Rectal smooth muscle tissue (tissue), 1 donor: ENCODE data around the gene ZFAND6.
A peak's percentile ranks its signal among the peaks of the same experiment; 100 is the strongest.

Experiments used
- H3K27ac ChIP-seq: one replicate; pipeline ENCODE4 v1.7.0; 2013; ENCODE audit warnings: low read depth, low read length, inconsistent platforms
- H3K27me3 ChIP-seq: one replicate; pipeline ENCODE4 v1.7.0; 2013; ENCODE audit warnings: low read length; ENCODE audit not compliant: control insufficient read depth, insufficient read depth
- H3K36me3 ChIP-seq: one replicate; pipeline ENCODE4 v1.7.0; 2013; ENCODE audit warnings: low read length; ENCODE audit not compliant: control insufficient read depth, insufficient read depth
- H3K4me1 ChIP-seq: one replicate; pipeline ENCODE4 v1.7.0; 2013; ENCODE audit warnings: low read length; ENCODE audit not compliant: control insufficient read depth, insufficient read depth
- H3K4me3 ChIP-seq: one replicate; pipeline ENCODE4 v1.7.0; 2013; ENCODE audit warnings: low read length
- H3K9ac ChIP-seq: one replicate; pipeline ENCODE4 v1.7.0; 2013; ENCODE audit warnings: low read length

The ZFAND6 gene

DNA sequence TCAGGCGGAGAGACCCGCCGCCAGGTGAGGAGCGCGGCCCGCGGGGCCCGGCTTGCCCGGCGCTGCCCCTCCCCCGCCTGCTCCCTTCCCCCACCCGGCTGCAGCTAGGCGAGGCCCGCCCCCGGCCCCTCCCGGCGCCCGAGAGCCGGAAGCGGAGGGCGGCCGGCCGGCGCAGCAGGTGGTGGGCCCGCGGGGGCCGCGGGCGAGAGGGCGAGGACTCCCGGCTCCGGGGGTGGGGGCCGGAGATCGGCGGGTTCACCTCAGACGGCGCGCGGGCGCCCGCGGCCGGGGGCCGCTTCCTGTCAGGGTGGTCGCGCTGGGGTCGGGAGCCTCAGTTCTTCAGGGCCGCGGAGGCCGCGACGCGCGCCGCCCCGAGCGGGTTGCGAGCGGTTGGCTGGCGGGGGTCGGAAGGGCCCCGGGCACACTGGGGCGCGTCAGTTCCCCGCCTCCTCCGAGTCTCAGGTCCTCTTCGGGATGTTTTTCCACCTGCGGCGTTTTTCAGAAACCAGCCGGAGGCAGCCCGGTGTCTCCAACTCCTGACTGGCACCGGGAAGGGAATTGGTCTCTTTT, 395 bp downstream of the ZFAND6 start:
- Histone ChIP-seq H3K27me3 (no peaks in the 10 kb centered on the region), H3K27ac (peak overlapping the region; percentile 86), H3K9ac (peak overlapping the region; percentile 80), H3K36me3 (no peaks in the 10 kb centered on the region), H3K4me3 (peak overlapping the region; percentile 80), H3K4me1 (peaks cover 4% of the 10 kb centered on the region)

DNA sequence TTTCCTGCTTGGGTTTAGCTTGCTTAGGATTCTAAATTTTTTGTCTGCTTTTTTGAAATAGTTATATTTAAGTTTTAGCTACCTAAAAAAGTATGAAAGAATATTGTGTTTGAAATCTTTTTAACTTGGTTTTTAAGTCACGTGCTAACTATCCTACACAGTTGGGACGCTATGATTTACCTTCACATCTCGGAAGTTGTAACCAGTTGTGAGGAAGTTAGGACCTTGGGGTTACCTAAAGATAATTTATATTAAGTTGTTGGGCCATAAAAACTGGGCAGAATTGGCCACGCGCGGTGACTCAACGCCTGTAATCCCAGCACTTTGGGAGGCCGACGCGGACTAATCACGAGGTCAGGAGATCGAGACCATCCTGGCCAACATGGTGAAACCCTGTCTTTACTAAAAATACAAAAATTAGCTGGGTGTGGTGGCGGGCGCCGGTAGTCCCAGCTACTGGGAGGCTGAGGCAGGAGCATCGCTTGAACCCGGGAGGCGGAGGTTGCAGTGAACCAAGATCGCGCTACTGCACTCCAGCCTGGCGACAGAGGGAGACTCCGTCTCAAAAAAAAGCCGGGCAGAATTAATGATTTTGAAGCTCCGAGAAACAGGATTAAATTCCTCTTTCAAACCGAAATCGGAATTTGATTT, 1.0 kb downstream of the ZFAND6 start:
- no peaks in the 10 kb centered on the region for H3K27me3 ChIP-seq
- H3K4me3 ChIP-seq = peak overlapping the region; percentile 80
- H3K27ac ChIP-seq = peak overlapping the region; percentile 86
- peak overlapping the region; percentile 80 for H3K9ac ChIP-seq
- peaks cover 4% of the 10 kb centered on the region for H3K4me1 ChIP-seq
- no peaks in the 10 kb centered on the region for H3K36me3 ChIP-seq

GRCh38 chr15:80061582-80061981, 2.1 kb downstream of the ZFAND6 start:
- Histone ChIP-seq H3K27me3 (no peaks in the 10 kb centered on the region), H3K27ac (no peak overlapping the region), H3K9ac (no peak overlapping the region), H3K4me3 (peak overlapping the region; percentile 12), H3K36me3 (no peaks in the 10 kb centered on the region), H3K4me1 (peaks cover 4% of the 10 kb centered on the region)

DNA sequence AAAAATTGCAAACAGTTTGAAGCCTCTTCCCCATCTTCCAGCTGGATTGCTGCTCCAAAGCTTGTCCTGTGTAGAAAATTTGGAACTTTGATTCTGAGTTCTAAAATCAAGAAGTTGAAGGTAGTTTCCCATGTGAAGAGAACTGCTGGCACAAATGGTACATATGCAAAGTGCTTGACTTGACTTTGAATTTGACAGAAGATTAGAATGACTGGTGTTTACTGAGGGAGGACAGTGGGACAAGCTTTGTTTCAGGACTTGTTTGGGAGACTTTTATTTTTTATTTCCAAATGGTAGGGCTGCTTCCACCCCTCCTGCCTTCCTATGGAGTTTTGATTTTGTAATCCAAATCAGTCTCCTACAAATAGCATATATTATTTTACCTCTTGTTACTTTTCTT, 7.4 kb downstream of the ZFAND6 start:
- no peak overlapping the region for H3K27ac ChIP-seq
- no peak overlapping the region for H3K9ac ChIP-seq
- H3K36me3 ChIP-seq = no peaks in the 10 kb centered on the region
- H3K27me3 ChIP-seq = no peaks in the 10 kb centered on the region
- H3K4me3 ChIP-seq = no peak overlapping the region
- H3K4me1 ChIP-seq = peaks cover 2% of the 10 kb centered on the region

DNA sequence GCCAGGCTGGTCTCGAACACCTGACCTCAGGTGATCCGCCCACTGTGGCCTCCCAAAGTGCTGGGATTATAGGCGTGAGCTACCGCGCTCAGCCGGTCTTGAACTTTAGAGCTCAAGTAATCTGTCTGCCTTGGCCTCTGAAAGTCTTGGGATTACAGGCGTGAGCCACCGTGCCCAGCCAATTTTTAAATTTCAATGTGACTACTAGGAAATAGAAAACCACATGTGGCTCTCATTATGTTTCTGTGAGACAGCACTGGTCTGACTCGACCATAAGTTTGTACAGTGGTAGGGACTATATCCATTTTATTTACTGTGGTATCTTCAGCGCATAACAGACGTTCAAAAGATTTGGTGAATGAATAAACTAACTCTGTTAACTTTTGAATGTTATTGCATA, 9.1 kb downstream of the ZFAND6 start:
- Histone ChIP-seq H3K9ac (no peak overlapping the region), H3K27me3 (no peaks in the 10 kb centered on the region), H3K4me3 (no peak overlapping the region), H3K4me1 (peaks cover 6% of the 10 kb centered on the region), H3K36me3 (no peaks in the 10 kb centered on the region), H3K27ac (no peak overlapping the region)

- H3K9ac ChIP-seq = no peak overlapping the region
These were observed 11.4 kb downstream of the ZFAND6 start for GRCh38 chr15:80070840-80071239.

DNA sequence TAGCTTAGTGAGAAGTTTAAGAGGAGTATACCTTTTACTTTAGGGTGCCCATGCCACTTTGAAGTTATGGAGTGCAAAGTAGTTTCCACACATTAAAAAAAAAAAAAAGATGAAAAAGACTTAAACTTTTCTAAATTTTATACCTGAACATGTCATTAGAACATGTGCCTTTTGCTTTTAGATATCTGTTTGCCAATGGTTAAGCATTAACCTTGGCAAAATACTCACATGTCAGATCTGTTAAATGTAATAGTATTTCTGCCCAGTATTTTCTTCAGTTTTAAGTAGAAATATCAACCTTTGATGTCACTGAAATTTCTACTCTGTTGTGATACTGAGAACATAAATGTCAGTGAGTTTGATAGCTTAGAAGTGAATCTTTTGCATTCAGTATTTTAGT, 12.2 kb downstream of the ZFAND6 start:
- Histone ChIP-seq H3K36me3 (no peaks in the 10 kb centered on the region), H3K27ac (no peak overlapping the region), H3K4me3 (no peak overlapping the region), H3K9ac (no peak overlapping the region), H3K4me1 (peaks cover 16% of the 10 kb centered on the region), H3K27me3 (no peaks in the 10 kb centered on the region)

More at GRCh38 chr15:80070840-80071239, 11.4 kb downstream of the ZFAND6 start:
- no peaks in the 10 kb centered on the region for H3K27me3 ChIP-seq
- H3K36me3 ChIP-seq = no peaks in the 10 kb centered on the region
- H3K27ac ChIP-seq = no peak overlapping the region
- H3K4me1 ChIP-seq = peaks cover 12% of the 10 kb centered on the region
- H3K4me3 ChIP-seq = no peak overlapping the region

DNA sequence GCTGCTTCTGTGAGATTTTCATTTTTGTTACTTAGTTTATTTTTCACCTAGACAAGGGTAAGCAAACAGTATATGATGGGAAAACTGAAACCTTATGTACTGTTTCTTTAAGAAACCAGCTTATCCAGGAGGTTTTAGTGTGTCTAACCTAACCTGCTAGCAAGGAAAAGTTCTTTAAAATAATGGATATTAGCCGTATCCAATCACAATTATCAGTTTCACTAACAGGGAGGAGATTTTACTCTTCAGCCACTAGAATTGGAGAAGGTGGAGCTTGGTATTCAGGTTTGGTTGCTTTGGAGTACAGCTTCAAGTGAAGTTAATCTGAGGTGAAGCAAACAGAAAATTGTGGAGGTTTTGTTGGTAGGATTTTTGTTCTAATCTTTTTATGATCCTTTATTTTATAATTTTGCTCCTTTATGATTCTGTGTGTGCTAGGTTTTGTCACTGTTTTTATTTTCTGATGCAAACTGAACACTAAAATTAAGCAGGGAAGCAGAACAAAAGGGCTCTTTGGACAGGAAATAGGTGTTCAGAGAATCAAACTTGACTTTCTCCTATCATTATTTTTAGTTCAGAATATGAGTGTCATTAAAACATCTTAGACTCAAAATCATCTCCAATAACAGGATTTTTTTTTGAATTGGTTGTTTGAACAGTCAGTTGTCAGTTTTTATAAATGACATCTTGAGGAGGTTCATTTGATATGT, 13.0 kb downstream of the ZFAND6 start:
- H3K9ac ChIP-seq = no peak overlapping the region
- H3K4me1 ChIP-seq = peaks cover 21% of the 10 kb centered on the region
- H3K27ac ChIP-seq = no peak overlapping the region
- peak overlapping the region; percentile 40 for H3K4me3 ChIP-seq
- H3K36me3 ChIP-seq = no peaks in the 10 kb centered on the region
- H3K27me3 ChIP-seq = no peaks in the 10 kb centered on the region

- no peak overlapping the region for H3K9ac ChIP-seq
- H3K36me3 ChIP-seq = no peaks in the 10 kb centered on the region
- H3K4me3 ChIP-seq = no peak overlapping the region
- H3K27me3 ChIP-seq = no peaks in the 10 kb centered on the region
- no peak overlapping the region for H3K27ac ChIP-seq
- H3K4me1 ChIP-seq = peaks cover 21% of the 10 kb centered on the region
These were observed 13.7 kb downstream of the ZFAND6 start for GRCh38 chr15:80073197-80073596.

DNA sequence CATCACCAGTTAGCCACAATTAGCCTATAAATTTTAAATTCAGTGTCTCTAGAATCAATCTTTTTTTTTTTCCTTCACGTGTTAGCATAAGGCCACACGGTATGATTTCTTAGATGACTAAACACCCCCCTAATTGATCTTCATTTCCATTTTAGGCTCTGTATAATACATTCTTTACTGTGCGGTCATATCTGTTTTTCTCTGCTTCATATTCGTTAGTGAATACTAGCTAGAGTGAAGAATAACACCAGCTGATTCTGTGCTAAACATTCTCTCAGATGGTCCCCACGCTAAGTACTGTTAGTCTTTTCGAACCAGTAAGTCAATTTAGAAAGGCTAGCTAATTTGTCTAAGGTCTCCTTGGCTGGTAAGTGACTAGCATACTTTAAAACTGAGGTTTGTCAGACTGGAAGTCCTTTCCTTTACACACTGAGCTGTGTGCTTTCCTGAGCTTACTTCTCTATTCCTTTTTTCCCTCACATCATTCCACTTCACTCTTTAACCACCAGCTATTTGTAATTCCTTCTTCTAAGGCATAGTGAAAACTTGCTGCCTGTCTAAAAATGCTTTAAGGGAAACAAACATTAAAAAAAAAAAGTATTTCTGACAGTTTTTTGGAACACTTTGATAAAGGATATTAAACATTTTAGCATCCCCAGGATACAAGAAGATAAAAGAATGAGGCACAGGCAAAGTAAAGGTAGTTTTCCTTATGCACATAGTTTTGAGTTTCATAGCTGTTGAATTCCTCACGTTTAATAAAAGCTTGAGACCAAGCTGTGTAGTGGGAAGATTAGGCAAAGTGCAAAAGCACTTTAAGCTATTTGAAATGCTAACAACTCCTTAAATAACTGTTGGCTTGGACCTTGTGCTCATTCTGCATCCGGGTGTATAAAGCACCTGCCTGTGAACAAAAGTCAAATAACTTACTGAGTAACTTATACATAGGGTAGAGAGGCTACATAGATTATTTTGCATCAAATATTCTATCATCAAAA, 17.1 kb downstream of the ZFAND6 start:
- Histone ChIP-seq H3K4me3 (no peak overlapping the region), H3K27ac (peak overlapping the region; percentile 25), H3K9ac (no peak overlapping the region), H3K27me3 (no peaks in the 10 kb centered on the region), H3K36me3 (no peaks in the 10 kb centered on the region), H3K4me1 (peaks cover 21% of the 10 kb centered on the region)

DNA sequence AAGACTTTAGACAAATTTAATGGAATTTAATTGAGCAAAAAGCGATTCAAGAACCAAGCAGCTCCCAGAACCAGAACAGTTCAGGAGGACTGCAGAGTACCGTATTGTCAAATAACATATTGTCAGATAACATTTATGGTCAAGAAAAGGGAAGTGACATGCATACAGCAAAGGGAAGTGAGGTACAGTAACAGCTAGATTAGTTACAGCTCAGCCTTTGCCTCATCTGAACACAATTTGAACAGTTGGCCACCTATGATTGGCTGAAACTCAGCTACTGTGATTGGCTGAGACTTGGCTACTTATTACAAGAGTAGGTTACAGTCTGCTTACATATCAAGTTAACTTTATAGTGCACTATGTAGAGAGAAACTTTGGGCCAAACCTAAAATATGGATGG, 21.9 kb downstream of the ZFAND6 start:
- H3K9ac ChIP-seq = no peak overlapping the region
- H3K27me3 ChIP-seq = no peaks in the 10 kb centered on the region
- H3K4me1 ChIP-seq = peaks cover 7% of the 10 kb centered on the region
- peaks cover 3% of the 10 kb centered on the region for H3K36me3 ChIP-seq
- H3K4me3 ChIP-seq = no peak overlapping the region
- no peak overlapping the region for H3K27ac ChIP-seq

- H3K27ac ChIP-seq = no peak overlapping the region
- no peaks in the 10 kb centered on the region for H3K27me3 ChIP-seq
- H3K36me3 ChIP-seq = peaks cover 3% of the 10 kb centered on the region
- H3K4me3 ChIP-seq = no peak overlapping the region
- no peaks in the 10 kb centered on the region for H3K4me1 ChIP-seq
- H3K9ac ChIP-seq = no peak overlapping the region
These were observed 27.6 kb downstream of the ZFAND6 start for GRCh38 chr15:80087104-80087503.
